ENCODE measurements around the gene SDK1. TPM values are rescaled to one million over a fixed set of nuclear protein-coding genes. Genes with fewer than 3 reads are reported as not detected.

SDK1 gene
- total RNA-seq, 2 experiments from 2014 or later: 0.03 to 0.05 TPM

GRCh38 chr7:3494947-3495346, 193.9 kb downstream of the SDK1 start:
- no peak for DNase-seq
- no peaks in the 10 kb centered on the region for H3K27me3 Mint-ChIP-seq (ENCODE audit: low read depth)
- POLR2A ChIA-PET: no interaction called here
- H3K4me1 Mint-ChIP-seq (ENCODE audit: low read depth): peaks cover 3% of the 10 kb centered on the region
- H3K4me3 Mint-ChIP-seq: no peak overlapping the region
- no peaks in the 10 kb centered on the region for H3K9me3 Mint-ChIP-seq (ENCODE audit: insufficient read depth)
- CTCF ChIA-PET: no interaction called here
- no peak overlapping the region for H3K27ac Mint-ChIP-seq
- no peak for ATAC-seq
- H3K36me3 Mint-ChIP-seq (ENCODE audit: low read depth): no peaks in the 10 kb centered on the region

- Mint-ChIP-seq H3K4me1 (ENCODE audit: low read depth) (peaks cover 3% of the 10 kb centered on the region), H3K4me3 (no peak overlapping the region), H3K36me3 (ENCODE audit: low read depth) (no peaks in the 10 kb centered on the region), H3K27me3 (ENCODE audit: low read depth) (no peaks in the 10 kb centered on the region), H3K9me3 (ENCODE audit: insufficient read depth) (peaks cover 5% of the 10 kb centered on the region), H3K27ac (no peak overlapping the region)
- DNase-seq (no peak), ATAC-seq (no peak)
- CTCF ChIA-PET: no interaction called here
- POLR2A ChIA-PET: no interaction called here
Observed at GRCh38 chr7:3495530-3495929, 194.5 kb downstream of the SDK1 start.

GRCh38 chr7:3495954-3496353, 194.9 kb downstream of the SDK1 start:
- DNase-seq (no peak), ATAC-seq (no peak)
- no peaks in the 10 kb centered on the region for H3K36me3 Mint-ChIP-seq (ENCODE audit: low read depth)
- no peak overlapping the region for H3K27ac Mint-ChIP-seq
- CTCF ChIA-PET: no interaction called here
- H3K4me3 Mint-ChIP-seq: no peak overlapping the region
- H3K27me3 Mint-ChIP-seq (ENCODE audit: low read depth): no peaks in the 10 kb centered on the region
- H3K4me1 Mint-ChIP-seq (ENCODE audit: low read depth): peaks cover 3% of the 10 kb centered on the region
- POLR2A ChIA-PET: no interaction called here
- H3K9me3 Mint-ChIP-seq (ENCODE audit: insufficient read depth): peaks cover 9% of the 10 kb centered on the region

GRCh38 chr7:3497796-3498195, 196.7 kb downstream of the SDK1 start:
- H3K27ac Mint-ChIP-seq: no peak overlapping the region
- peaks cover 3% of the 10 kb centered on the region for H3K4me1 Mint-ChIP-seq (ENCODE audit: low read depth)
- H3K9me3 Mint-ChIP-seq (ENCODE audit: insufficient read depth): peaks cover 9% of the 10 kb centered on the region
- no peak overlapping the region for H3K4me3 Mint-ChIP-seq
- ChIA-PET POLR2A (no interaction called here), CTCF (no interaction called here)
- no peaks in the 10 kb centered on the region for H3K27me3 Mint-ChIP-seq (ENCODE audit: low read depth)
- DNase-seq: no peak
- H3K36me3 Mint-ChIP-seq (ENCODE audit: low read depth): no peaks in the 10 kb centered on the region
- ATAC-seq: no peak

GRCh38 chr7:3501671-3502070, 200.6 kb downstream of the SDK1 start:
- Mint-ChIP-seq H3K4me1 (ENCODE audit: low read depth) (no peaks in the 10 kb centered on the region), H3K36me3 (ENCODE audit: low read depth) (no peaks in the 10 kb centered on the region), H3K27ac (no peak overlapping the region), H3K9me3 (ENCODE audit: insufficient read depth) (peaks cover 26% of the 10 kb centered on the region), H3K4me3 (no peak overlapping the region), H3K27me3 (ENCODE audit: low read depth) (no peaks in the 10 kb centered on the region)
- POLR2A ChIA-PET: no interaction called here
- DNase-seq (no peak), ATAC-seq (no peak)
- CTCF ChIA-PET: no interaction called here

GRCh38 chr7:3504384-3504783, 203.3 kb downstream of the SDK1 start:
- H3K4me1 Mint-ChIP-seq (ENCODE audit: low read depth): no peaks in the 10 kb centered on the region
- H3K4me3 Mint-ChIP-seq: no peak overlapping the region
- ATAC-seq (no peak), DNase-seq (no peak)
- CTCF ChIA-PET: no interaction called here
- no peaks in the 10 kb centered on the region for H3K36me3 Mint-ChIP-seq (ENCODE audit: low read depth)
- POLR2A ChIA-PET: no interaction called here
- H3K27ac Mint-ChIP-seq: no peak overlapping the region
- H3K9me3 Mint-ChIP-seq (ENCODE audit: insufficient read depth): peaks cover 26% of the 10 kb centered on the region
- no peaks in the 10 kb centered on the region for H3K27me3 Mint-ChIP-seq (ENCODE audit: low read depth)

GRCh38 chr7:3510101-3511020, 209.3 kb downstream of the SDK1 start:
- POLR2A ChIA-PET: no interaction called here
- Mint-ChIP-seq H3K27ac (no peak overlapping the region), H3K9me3 (ENCODE audit: insufficient read depth) (peaks cover 13% of the 10 kb centered on the region), H3K36me3 (ENCODE audit: low read depth) (no peaks in the 10 kb centered on the region), H3K4me3 (no peak overlapping the region), H3K4me1 (ENCODE audit: low read depth) (no peaks in the 10 kb centered on the region), H3K27me3 (ENCODE audit: low read depth) (peaks cover 4% of the 10 kb centered on the region)
- no peak for DNase-seq
- no peak for ATAC-seq
- CTCF ChIA-PET: no interaction called here

GRCh38 chr7:3517344-3517743, 216.3 kb downstream of the SDK1 start:
- Mint-ChIP-seq H3K36me3 (ENCODE audit: low read depth) (no peaks in the 10 kb centered on the region), H3K4me3 (no peak overlapping the region), H3K4me1 (ENCODE audit: low read depth) (no peaks in the 10 kb centered on the region), H3K27me3 (ENCODE audit: low read depth) (peaks cover 13% of the 10 kb centered on the region), H3K9me3 (ENCODE audit: insufficient read depth) (no peaks in the 10 kb centered on the region), H3K27ac (no peak overlapping the region)
- ChIA-PET POLR2A (no interaction called here), CTCF (interaction anchor here (1.0 kb wide), 1 partner anchor 45 kb away, joined by 4 read pairs; no protein-coding TSS in a partner anchor)
- DNase-seq (no peak), ATAC-seq (no peak)

- Mint-ChIP-seq H3K9me3 (ENCODE audit: insufficient read depth) (no peaks in the 10 kb centered on the region), H3K36me3 (ENCODE audit: low read depth) (no peaks in the 10 kb centered on the region), H3K4me3 (no peak overlapping the region), H3K27ac (no peak overlapping the region), H3K27me3 (ENCODE audit: low read depth) (peaks cover 13% of the 10 kb centered on the region), H3K4me1 (ENCODE audit: low read depth) (no peaks in the 10 kb centered on the region)
- POLR2A ChIA-PET: no interaction called here
- DNase-seq: no peak
- no peak for ATAC-seq
- CTCF ChIA-PET: no interaction called here
Observed at GRCh38 chr7:3518546-3518945, 217.5 kb downstream of the SDK1 start.

GRCh38 chr7:3520206-3520605, 219.2 kb downstream of the SDK1 start:
- Mint-ChIP-seq H3K27ac (no peak overlapping the region), H3K4me1 (ENCODE audit: low read depth) (no peaks in the 10 kb centered on the region), H3K9me3 (ENCODE audit: insufficient read depth) (no peaks in the 10 kb centered on the region), H3K36me3 (ENCODE audit: low read depth) (no peaks in the 10 kb centered on the region), H3K27me3 (ENCODE audit: low read depth) (peaks cover 9% of the 10 kb centered on the region), H3K4me3 (no peak overlapping the region)
- ChIA-PET CTCF (no interaction called here), POLR2A (no interaction called here)
- no peak for ATAC-seq
- DNase-seq: no peak

GRCh38 chr7:3527496-3528124, 226.6 kb downstream of the SDK1 start:
- H3K36me3 Mint-ChIP-seq (ENCODE audit: low read depth): no peaks in the 10 kb centered on the region
- peaks cover 5% of the 10 kb centered on the region for H3K27me3 Mint-ChIP-seq (ENCODE audit: low read depth)
- CTCF ChIA-PET: no interaction called here
- H3K4me1 Mint-ChIP-seq (ENCODE audit: low read depth): no peaks in the 10 kb centered on the region
- no peak overlapping the region for H3K27ac Mint-ChIP-seq
- ATAC-seq (no peak), DNase-seq (no peak)
- POLR2A ChIA-PET: no interaction called here
- no peaks in the 10 kb centered on the region for H3K9me3 Mint-ChIP-seq (ENCODE audit: insufficient read depth)
- H3K4me3 Mint-ChIP-seq: no peak overlapping the region

GRCh38 chr7:3533040-3533439, 232.0 kb downstream of the SDK1 start:
- ATAC-seq (no peak), DNase-seq (no peak)
- peaks cover 3% of the 10 kb centered on the region for H3K27me3 Mint-ChIP-seq (ENCODE audit: low read depth)
- no peaks in the 10 kb centered on the region for H3K9me3 Mint-ChIP-seq (ENCODE audit: insufficient read depth)
- ChIA-PET POLR2A (no interaction called here), CTCF (no interaction called here)
- H3K27ac Mint-ChIP-seq: no peak overlapping the region
- no peak overlapping the region for H3K4me3 Mint-ChIP-seq
- H3K36me3 Mint-ChIP-seq (ENCODE audit: low read depth): no peaks in the 10 kb centered on the region
- H3K4me1 Mint-ChIP-seq (ENCODE audit: low read depth): no peaks in the 10 kb centered on the region

All from activated CD8-positive, alpha-beta T cell treated with anti-CD3 and anti-CD28 coated beads, Interleukin-2, amount 10 ng/mL, durations not matched to agents 7 days and 5 days (primary cell).